ENCODE results near the gene CATSPERB. TPM values are rescaled to one million over a fixed set of nuclear protein-coding genes. Genes with fewer than 3 reads are reported as not detected.

The CATSPERB gene
- total and polyA plus RNA-seq, 2 donors from 2014 or later: 0.17 to 2.1 TPM

DNA sequence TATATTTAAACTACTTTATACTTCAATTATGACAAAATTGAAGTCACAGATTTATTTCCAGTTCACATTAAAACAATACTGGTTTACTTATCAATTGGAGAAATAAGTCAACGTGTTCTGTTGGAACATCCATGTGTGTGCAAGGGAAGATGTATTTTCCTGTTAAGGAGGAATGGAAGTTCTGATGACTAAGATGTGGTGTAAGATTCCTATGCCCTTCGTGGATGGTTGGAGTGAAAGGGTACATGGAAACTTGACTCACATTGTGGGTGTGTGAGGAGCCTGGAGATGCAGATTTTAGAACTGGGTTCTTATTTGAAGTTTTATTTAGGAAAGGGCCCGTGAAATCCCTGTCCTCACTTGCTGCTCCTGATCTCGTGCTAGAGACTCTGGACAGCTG is 95.3 kb downstream of the CATSPERB start:
- no peak for DNase-seq
- Histone ChIP-seq H3K9ac (ENCODE audit: low read length in 3 of 3) (no peak overlapping the region), H3K9me3 (ENCODE audit: control insufficient read depth in 2 of 3, insufficient read depth in 1 of 3, low read length in 3 of 3) (no peaks in the 10 kb centered on the region), H3K4me1 (ENCODE audit: control insufficient read depth in 2 of 3, insufficient read depth in 2 of 3, low read depth in 1 of 3, low read length in 3 of 3) (no peaks in the 10 kb centered on the region), H3K4me3 (ENCODE audit: low read length in 3 of 3) (no peak overlapping the region), H3K27me3 (ENCODE audit: control insufficient read depth, insufficient read depth, low read length) (no peaks in the 10 kb centered on the region), H3K27ac (ENCODE audit: low read depth in 2 of 2, low read length in 2 of 2) (no peak overlapping the region), H3K36me3 (ENCODE audit: control insufficient read depth in 2 of 3, insufficient read depth in 3 of 3, low read length in 3 of 3) (no peaks in the 10 kb centered on the region)
- no peak for FAIRE-seq
- intact Hi-C loops (cut with DNase I): no loop called here
- TF ChIP-seq, protein P1, sequence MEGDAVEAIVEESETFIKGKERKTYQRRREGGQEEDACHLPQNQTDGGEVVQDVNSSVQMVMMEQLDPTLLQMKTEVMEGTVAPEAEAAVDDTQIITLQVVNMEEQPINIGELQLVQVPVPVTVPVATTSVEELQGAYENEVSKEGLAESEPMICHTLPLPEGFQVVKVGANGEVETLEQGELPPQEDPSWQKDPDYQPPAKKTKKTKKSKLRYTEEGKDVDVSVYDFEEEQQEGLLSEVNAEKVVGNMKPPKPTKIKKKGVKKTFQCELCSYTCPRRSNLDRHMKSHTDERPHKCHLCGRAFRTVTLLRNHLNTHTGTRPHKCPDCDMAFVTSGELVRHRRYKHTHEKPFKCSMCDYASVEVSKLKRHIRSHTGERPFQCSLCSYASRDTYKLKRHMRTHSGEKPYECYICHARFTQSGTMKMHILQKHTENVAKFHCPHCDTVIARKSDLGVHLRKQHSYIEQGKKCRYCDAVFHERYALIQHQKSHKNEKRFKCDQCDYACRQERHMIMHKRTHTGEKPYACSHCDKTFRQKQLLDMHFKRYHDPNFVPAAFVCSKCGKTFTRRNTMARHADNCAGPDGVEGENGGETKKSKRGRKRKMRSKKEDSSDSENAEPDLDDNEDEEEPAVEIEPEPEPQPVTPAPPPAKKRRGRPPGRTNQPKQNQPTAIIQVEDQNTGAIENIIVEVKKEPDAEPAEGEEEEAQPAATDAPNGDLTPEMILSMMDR (IDR thresholded peaks at IDR 0.05; ENCODE audit: borderline replicate concordance, extremely low read depth, insufficient read depth): no peak

GRCh38 chr14:91624757-91625156 is 107.1 kb downstream of the CATSPERB start:
- Histone ChIP-seq H3K27me3 (ENCODE audit: control insufficient read depth, insufficient read depth, low read length) (no peaks in the 10 kb centered on the region), H3K4me1 (ENCODE audit: control insufficient read depth in 2 of 3, insufficient read depth in 2 of 3, low read depth in 1 of 3, low read length in 3 of 3) (no peaks in the 10 kb centered on the region), H3K36me3 (ENCODE audit: control insufficient read depth in 2 of 3, insufficient read depth in 3 of 3, low read length in 3 of 3) (no peaks in the 10 kb centered on the region), H3K4me3 (ENCODE audit: low read length in 3 of 3) (no peak overlapping the region), H3K27ac (ENCODE audit: low read depth in 2 of 2, low read length in 2 of 2) (no peak overlapping the region), H3K9me3 (ENCODE audit: control insufficient read depth in 2 of 3, insufficient read depth in 1 of 3, low read length in 3 of 3) (no peaks in the 10 kb centered on the region), H3K9ac (ENCODE audit: low read length in 3 of 3) (no peak overlapping the region)
- intact Hi-C loops (cut with DNase I): no loop called here
- FAIRE-seq (no peak), DNase-seq (no peak)
- TF ChIP-seq, protein P1 (IDR thresholded peaks at IDR 0.05; ENCODE audit: borderline replicate concordance, extremely low read depth, insufficient read depth): no peak

DNA sequence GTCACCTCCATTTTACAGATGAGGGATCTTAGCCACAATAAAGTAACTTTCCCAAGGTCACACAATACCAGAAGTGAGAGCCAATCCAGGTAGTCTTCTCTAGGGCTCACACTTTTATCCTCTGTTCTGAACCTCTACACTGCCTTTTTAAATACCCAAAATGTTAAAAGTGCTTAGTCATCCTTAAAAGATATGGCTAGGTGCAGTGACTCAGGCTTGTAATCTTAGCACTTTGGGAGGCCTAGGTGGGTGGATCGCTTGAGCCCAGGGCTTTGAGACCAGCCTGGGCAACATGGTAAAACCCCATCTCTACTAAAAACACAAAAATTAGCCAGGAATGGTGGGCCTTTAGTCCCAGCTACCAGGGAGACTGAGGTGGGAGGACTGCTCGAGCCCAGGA is 117.7 kb downstream of the CATSPERB start:
- Histone ChIP-seq H3K9me3 (ENCODE audit: control insufficient read depth in 2 of 3, insufficient read depth in 1 of 3, low read length in 3 of 3) (no peaks in the 10 kb centered on the region), H3K27ac (ENCODE audit: low read depth in 2 of 2, low read length in 2 of 2) (no peak overlapping the region), H3K9ac (ENCODE audit: low read length in 3 of 3) (no peak overlapping the region), H3K4me1 (ENCODE audit: control insufficient read depth in 2 of 3, insufficient read depth in 2 of 3, low read depth in 1 of 3, low read length in 3 of 3) (no peaks in the 10 kb centered on the region), H3K4me3 (ENCODE audit: low read length in 3 of 3) (no peak overlapping the region), H3K36me3 (ENCODE audit: control insufficient read depth in 2 of 3, insufficient read depth in 3 of 3, low read length in 3 of 3) (no peaks in the 10 kb centered on the region), H3K27me3 (ENCODE audit: control insufficient read depth, insufficient read depth, low read length) (no peaks in the 10 kb centered on the region)
- DNase-seq: no peak
- intact Hi-C loops (cut with DNase I): no loop called here
- FAIRE-seq: no peak
- TF ChIP-seq, protein P1 (IDR thresholded peaks at IDR 0.05; ENCODE audit: borderline replicate concordance, extremely low read depth, insufficient read depth): no peak

GRCh38 chr14:91613459-91614112 is 118.3 kb downstream of the CATSPERB start:
- H3K4me3 ChIP-seq (ENCODE audit: low read length in 3 of 3): no peak overlapping the region
- no peak for FAIRE-seq
- TF ChIP-seq, protein P1 (IDR thresholded peaks at IDR 0.05; ENCODE audit: borderline replicate concordance, extremely low read depth, insufficient read depth): no peak
- no peaks in the 10 kb centered on the region for H3K27me3 ChIP-seq (ENCODE audit: control insufficient read depth, insufficient read depth, low read length)
- intact Hi-C loops (cut with DNase I): no loop called here
- no peak for DNase-seq
- H3K9ac ChIP-seq (ENCODE audit: low read length in 3 of 3): no peak overlapping the region
- no peaks in the 10 kb centered on the region for H3K4me1 ChIP-seq (ENCODE audit: control insufficient read depth in 2 of 3, insufficient read depth in 2 of 3, low read depth in 1 of 3, low read length in 3 of 3)
- H3K27ac ChIP-seq (ENCODE audit: low read depth in 2 of 2, low read length in 2 of 2): no peak overlapping the region
- no peaks in the 10 kb centered on the region for H3K36me3 ChIP-seq (ENCODE audit: control insufficient read depth in 2 of 3, insufficient read depth in 3 of 3, low read length in 3 of 3)
- H3K9me3 ChIP-seq (ENCODE audit: control insufficient read depth in 2 of 3, insufficient read depth in 1 of 3, low read length in 3 of 3): no peaks in the 10 kb centered on the region
